CD4-positive, alpha-beta T cell treated with Interferon gamma for 1 hour (primary cell): ENCODE results near the gene COL17A1.

ENCODE experiments used
- DNase-seq: peaks from one replicate; pipeline ENCODE4 v3.0.0-alpha.2; 2020

The COL17A1 gene

GRCh38 chr10:104085801-104086400 lies at the start of gene COL17A1:
Gene COL17A1 (minus strand): TSS chr10:104085880. CDS start chr10:104080673, 5,207 bp downstream.
- DNase-seq: no peak

- no peak for DNase-seq
These were observed 44.4 kb upstream of the COL17A1 start for GRCh38 chr10:104130041-104130440.

GRCh38 chr10:104128214-104128613 lies 42.5 kb upstream of the COL17A1 start:
- DNase-seq: no peak

GRCh38 chr10:104127411-104127810 lies 41.7 kb upstream of the COL17A1 start:
- DNase-seq: no peak

GRCh38 chr10:104123397-104123796 lies 37.7 kb upstream of the COL17A1 start:
- no peak for DNase-seq

- no peak for DNase-seq
These were observed 36.8 kb upstream of the COL17A1 start for GRCh38 chr10:104122225-104123107.

GRCh38 chr10:104121485-104122224 lies 36.0 kb upstream of the COL17A1 start, which contains the start of gene SFR1:
Gene SFR1 (plus strand): TSS chr10:104122171. CDS start chr10:104122184, 13 bp downstream.
- DNase-seq: peak; percentile 99

DNA sequence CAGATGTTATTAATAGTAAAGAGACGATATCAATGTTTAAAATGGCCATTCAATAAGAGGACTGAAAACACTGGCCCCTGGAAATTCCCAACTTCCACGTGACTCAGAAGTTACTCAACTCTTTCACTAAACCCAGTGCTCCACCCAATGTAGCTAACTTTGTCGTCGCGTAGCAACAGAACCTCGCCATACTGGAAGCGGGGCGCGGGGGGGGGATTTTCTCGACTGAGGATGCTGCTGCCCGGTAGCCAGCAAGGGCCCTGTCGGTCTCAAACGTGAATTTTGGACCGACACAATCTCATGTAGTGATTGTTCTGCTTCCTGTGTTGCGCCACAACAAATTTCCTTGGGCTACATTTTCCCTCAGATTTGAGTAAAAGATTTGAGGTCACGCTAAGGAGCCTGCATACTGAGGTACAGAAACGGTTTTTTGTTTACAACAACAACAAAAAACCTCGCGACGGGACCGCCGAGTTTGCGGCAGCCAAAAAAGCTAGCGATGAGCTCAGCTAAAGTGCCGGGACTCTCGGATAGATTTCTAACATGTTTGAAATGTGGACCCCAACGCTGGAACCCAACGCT lies 35.3 kb upstream of the COL17A1 start:
- peak; percentile 91 for DNase-seq

GRCh38 chr10:104120512-104120902 lies 34.8 kb upstream of the COL17A1 start:
- no peak for DNase-seq

DNA sequence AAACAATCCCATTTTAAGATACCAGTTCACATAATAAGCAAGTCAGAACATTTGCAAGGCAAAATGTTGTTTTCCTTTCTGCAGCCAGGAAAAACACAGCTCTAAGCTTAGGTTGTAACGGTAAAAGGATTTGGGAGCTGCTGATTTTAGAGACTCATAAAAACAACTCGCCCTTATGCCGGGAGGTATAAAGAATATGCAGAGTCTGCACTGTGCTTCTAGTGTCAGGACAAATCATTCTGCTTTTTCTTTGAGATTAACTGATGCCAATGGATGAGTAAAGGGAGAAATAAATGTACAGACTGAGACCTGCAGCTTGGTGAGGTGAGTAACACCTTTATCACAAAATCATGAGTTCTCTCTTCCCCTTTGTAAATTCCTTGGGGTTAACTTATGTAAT lies 34.3 kb upstream of the COL17A1 start:
- no peak for DNase-seq

DNA sequence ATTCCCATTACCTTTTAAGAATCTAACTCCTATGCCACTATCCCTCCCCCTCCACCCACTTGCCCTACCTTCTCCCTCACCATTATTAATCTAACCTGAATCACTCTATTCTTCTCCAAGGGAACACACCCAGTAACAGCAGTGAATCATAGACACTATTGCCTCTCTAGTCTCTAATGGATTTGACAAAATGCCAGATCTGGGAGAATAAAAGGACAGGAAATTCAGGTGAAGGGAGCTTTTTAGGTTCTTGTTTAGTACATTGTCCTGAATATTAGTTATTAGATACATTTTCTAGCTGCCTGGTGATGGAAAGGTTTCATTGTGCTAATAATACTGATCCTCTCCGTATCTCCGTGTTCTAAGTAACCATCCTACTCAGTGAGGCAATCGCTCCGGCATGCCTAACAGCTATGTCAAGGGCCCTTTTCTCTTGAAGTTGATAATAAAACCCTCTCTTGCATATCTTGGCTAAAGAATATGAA lies 32.2 kb upstream of the COL17A1 start:
- DNase-seq: no peak

DNA sequence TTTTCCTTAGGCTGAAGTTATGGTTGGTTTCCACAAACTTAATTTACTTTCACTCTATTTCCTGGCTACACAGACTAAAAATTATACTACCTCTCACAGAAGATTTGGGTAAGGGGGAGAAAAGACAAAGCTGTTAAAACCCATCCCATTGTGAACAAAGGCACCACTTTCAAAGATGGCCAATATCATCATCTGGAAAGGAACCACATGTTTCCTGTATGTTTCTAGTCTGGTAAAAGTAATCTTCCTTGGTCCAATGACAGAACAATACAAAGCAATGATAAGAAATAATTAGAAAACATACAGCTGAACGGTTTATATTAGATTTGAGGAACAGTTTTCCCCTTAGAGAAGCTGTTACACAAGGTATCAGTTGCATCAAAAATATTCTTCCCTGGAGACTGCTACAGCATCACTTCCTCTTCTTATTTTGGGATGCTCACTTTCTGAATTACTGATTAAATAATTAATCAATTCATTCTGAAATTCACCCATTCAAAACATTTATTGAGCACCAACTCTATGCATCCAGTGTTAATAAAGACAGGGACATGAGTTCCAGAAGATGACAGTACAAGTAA lies 27.8 kb upstream of the COL17A1 start:
- DNase-seq: no peak

- no peak for DNase-seq
These were observed 24.4 kb upstream of the COL17A1 start for GRCh38 chr10:104109908-104110662.

DNA sequence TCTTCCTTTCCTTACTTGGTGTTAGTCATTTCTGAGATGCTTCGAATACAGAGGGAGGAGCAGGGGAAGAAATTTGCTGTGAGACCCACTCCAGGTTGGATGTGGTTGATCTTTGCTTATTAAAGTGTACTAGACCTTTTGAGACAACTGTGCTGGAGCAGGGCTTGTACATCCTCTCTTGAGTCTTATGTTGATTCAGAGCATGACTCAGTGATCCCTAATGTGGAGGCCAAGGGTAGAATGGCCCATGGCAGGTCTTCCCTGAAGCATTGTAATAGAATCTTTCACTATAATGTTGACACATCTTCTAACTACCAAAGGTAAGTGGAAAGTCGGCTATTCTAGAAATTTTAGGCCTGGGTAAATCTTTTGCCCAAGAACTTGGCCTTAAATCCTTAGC lies 19.2 kb upstream of the COL17A1 start:
- no peak for DNase-seq

GRCh38 chr10:104104418-104104817 lies 18.7 kb upstream of the COL17A1 start:
- no peak for DNase-seq

- no peak for DNase-seq
These were observed 18.3 kb upstream of the COL17A1 start for GRCh38 chr10:104103956-104104355.

GRCh38 chr10:104101902-104102301 lies 16.2 kb upstream of the COL17A1 start:
- DNase-seq: no peak

GRCh38 chr10:104100795-104101194 lies 15.1 kb upstream of the COL17A1 start:
- DNase-seq: no peak

DNA sequence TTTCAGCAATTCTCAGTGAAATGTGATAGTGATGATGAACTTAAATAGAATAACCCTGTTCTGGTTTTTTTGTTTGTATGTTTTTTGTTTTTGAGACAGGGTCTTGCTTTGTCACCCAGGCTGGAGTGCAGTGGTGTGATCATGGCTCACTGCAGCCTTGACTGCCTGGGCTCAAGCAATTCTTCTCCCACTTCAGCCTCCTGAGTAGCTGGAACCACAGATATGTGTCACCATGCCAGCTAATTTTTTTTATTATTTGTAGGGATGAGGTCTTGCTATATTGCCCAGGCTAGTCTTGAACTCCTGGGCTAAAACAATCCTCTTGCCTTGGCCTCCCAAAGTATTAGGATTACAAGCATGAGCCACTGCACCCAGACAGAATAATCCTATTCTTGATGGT lies 14.3 kb upstream of the COL17A1 start:
- DNase-seq: no peak

- no peak for DNase-seq
These were observed 13.6 kb upstream of the COL17A1 start for GRCh38 chr10:104099269-104099668.

GRCh38 chr10:104098358-104098925 lies 12.8 kb upstream of the COL17A1 start:
- DNase-seq: no peak
